ENCODE results near the gene RAB6B.
A peak's percentile ranks its signal among the peaks of the same experiment; 100 is the strongest.

The RAB6B gene

DNA sequence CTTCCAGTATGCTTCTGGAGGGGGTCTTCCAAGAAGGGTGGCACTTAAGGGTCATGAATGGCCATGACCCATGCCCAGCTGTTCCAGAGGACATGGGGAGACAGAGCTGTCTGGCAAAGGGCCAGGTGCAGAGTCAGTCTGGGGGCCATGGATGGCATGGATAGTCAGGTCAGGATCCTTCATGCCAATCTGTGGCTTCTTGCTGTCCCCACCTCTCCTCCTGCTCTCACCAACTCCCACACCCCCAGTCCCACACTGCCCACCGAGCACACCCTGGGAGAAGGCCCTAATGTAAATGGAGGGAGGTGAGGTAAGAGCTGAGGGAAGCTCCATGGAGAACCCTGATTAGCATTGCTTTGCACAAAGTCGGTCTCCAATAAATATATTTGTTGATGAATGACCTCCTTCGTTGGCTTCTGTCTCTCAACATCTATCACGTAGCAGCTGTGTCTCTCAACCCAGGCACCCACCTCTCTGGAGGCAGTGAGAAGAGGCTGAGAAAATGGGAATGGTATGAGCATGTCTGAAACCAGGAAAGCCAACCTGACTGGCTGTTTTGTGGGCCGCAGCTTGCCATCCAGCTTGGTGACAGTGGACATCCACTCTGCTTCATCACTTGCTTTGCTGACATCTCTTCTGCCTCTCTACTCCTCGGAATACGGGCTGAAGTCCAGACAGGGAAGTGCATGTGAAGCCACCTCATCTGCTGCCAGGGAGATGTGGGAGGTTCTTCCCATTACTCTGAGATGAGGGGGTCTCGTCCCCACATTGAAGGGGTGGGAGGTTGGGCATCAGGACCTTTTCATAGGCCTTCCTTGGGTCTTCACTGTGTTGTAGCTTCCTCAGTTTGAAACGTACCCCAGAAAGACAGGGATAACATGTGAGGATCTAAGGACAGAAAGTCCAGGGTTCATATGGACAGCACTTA, 37.7 kb upstream of the RAB6B start:
- Histone ChIP-seq H3K4me3 (ENCODE audit: low read length) (no peak overlapping the region), H3K4me1 (ENCODE audit: low read length) (peaks cover 1% of the 10 kb centered on the region; the same call in 1 of the 2 replicates), H3K79me2 (ENCODE audit: low read length) (no peaks in the 10 kb centered on the region), H3K27ac (ENCODE audit: low read length) (no peak overlapping the region), H3K4me2 (ENCODE audit: low read length) (no peak overlapping the region), H3K36me3 (replicated peaks; ENCODE audit: low read depth, low read length) (no peaks in the 10 kb centered on the region), H3K27me3 (ENCODE audit: low read depth, low read length) (peaks cover 28% of the 10 kb centered on the region), H3K9ac (ENCODE audit: low read length) (no peak overlapping the region), H3K9me3 (ENCODE audit: insufficient read depth, low read length) (no peaks in the 10 kb centered on the region), H2AFZ (ENCODE audit: low read depth, low read length) (no peak overlapping the region), H4K20me1 (ENCODE audit: insufficient read depth, low read length) (no peaks in the 10 kb centered on the region)
- no peak for TF ChIP-seq EZH2phosphoT487 (IDR thresholded peaks at IDR 0.05; ENCODE audit: low read depth)
- TF ChIP-seq, protein P1, sequence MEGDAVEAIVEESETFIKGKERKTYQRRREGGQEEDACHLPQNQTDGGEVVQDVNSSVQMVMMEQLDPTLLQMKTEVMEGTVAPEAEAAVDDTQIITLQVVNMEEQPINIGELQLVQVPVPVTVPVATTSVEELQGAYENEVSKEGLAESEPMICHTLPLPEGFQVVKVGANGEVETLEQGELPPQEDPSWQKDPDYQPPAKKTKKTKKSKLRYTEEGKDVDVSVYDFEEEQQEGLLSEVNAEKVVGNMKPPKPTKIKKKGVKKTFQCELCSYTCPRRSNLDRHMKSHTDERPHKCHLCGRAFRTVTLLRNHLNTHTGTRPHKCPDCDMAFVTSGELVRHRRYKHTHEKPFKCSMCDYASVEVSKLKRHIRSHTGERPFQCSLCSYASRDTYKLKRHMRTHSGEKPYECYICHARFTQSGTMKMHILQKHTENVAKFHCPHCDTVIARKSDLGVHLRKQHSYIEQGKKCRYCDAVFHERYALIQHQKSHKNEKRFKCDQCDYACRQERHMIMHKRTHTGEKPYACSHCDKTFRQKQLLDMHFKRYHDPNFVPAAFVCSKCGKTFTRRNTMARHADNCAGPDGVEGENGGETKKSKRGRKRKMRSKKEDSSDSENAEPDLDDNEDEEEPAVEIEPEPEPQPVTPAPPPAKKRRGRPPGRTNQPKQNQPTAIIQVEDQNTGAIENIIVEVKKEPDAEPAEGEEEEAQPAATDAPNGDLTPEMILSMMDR (IDR thresholded peaks at IDR 0.05; ENCODE audit: low read depth, low read length) = no peak

DNA sequence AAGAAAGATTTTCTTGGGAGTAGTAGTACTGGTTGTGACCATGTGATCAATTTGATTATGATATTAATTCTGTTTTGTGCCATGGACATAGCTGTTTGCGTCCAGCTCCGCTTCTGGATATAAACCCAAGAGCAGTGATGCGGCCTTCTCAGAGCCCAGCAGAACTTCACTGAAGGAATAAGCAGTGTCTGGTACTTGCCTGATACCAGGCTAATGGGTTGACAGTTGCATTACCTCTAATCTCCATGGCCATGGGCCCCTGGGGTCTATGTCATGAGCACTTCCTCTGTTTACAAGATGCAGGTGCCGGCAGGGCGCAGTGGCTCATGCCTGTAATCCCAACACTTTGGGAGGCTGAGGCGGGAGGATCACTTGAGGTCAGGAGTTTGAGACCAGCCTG, 36.3 kb upstream of the RAB6B start:
- no peak for TF ChIP-seq EZH2phosphoT487 (IDR thresholded peaks at IDR 0.05; ENCODE audit: low read depth)
- TF ChIP-seq, protein P1 (IDR thresholded peaks at IDR 0.05; ENCODE audit: low read depth, low read length) = no peak
- no peaks in the 10 kb centered on the region for H4K20me1 ChIP-seq (ENCODE audit: insufficient read depth, low read length)
- H3K4me3 ChIP-seq (ENCODE audit: low read length) = no peak overlapping the region
- H3K27me3 ChIP-seq (ENCODE audit: low read depth, low read length) = peaks cover 23% of the 10 kb centered on the region
- H3K27ac ChIP-seq (ENCODE audit: low read length) = no peak overlapping the region
- H3K9ac ChIP-seq (ENCODE audit: low read length) = no peak overlapping the region
- no peaks in the 10 kb centered on the region for H3K9me3 ChIP-seq (ENCODE audit: insufficient read depth, low read length)
- peaks cover 8% of the 10 kb centered on the region; the same call in 1 of the 2 replicates for H3K4me1 ChIP-seq (ENCODE audit: low read length)
- no peak overlapping the region for H2AFZ ChIP-seq (ENCODE audit: low read depth, low read length)
- no peaks in the 10 kb centered on the region for H3K79me2 ChIP-seq (ENCODE audit: low read length)
- no peaks in the 10 kb centered on the region for H3K36me3 ChIP-seq (replicated peaks; ENCODE audit: low read depth, low read length)
- no peak overlapping the region for H3K4me2 ChIP-seq (ENCODE audit: low read length)

DNA sequence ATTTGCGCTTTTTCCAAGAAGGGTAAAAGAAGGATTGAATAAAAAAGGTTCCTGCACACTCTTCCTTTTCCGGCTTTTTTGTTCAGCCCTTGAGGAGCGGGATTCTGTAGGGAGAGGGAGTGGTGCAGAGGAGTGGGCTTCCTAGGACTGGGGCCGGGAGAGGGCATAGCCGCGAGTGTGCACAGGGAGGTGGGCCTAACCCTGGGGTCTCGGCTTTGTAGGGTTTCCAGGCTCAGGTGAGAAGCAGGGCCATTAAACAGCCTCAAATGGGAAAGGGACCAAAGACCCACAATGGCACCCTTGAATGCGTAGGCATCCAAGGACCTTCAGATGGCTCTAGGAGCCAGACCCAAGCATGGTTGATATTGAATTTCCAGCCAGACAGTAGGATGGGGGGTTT, 35.4 kb upstream of the RAB6B start:
- peaks cover 10% of the 10 kb centered on the region; the same call in 1 of the 2 replicates for H3K4me1 ChIP-seq (ENCODE audit: low read length)
- no peaks in the 10 kb centered on the region for H3K36me3 ChIP-seq (replicated peaks; ENCODE audit: low read depth, low read length)
- no peak overlapping the region for H3K9ac ChIP-seq (ENCODE audit: low read length)
- H3K4me2 ChIP-seq (ENCODE audit: low read length) = no peak overlapping the region
- no peaks in the 10 kb centered on the region for H4K20me1 ChIP-seq (ENCODE audit: insufficient read depth, low read length)
- H3K27me3 ChIP-seq (ENCODE audit: low read depth, low read length) = peaks cover 18% of the 10 kb centered on the region
- no peak overlapping the region for H3K27ac ChIP-seq (ENCODE audit: low read length)
- H3K79me2 ChIP-seq (ENCODE audit: low read length) = no peaks in the 10 kb centered on the region
- TF ChIP-seq, protein P1 (IDR thresholded peaks at IDR 0.05; ENCODE audit: low read depth, low read length) = no peak
- TF ChIP-seq EZH2phosphoT487 (IDR thresholded peaks at IDR 0.05; ENCODE audit: low read depth) = no peak
- no peak overlapping the region for H3K4me3 ChIP-seq (ENCODE audit: low read length)
- H3K9me3 ChIP-seq (ENCODE audit: insufficient read depth, low read length) = no peaks in the 10 kb centered on the region
- no peak overlapping the region for H2AFZ ChIP-seq (ENCODE audit: low read depth, low read length)

DNA sequence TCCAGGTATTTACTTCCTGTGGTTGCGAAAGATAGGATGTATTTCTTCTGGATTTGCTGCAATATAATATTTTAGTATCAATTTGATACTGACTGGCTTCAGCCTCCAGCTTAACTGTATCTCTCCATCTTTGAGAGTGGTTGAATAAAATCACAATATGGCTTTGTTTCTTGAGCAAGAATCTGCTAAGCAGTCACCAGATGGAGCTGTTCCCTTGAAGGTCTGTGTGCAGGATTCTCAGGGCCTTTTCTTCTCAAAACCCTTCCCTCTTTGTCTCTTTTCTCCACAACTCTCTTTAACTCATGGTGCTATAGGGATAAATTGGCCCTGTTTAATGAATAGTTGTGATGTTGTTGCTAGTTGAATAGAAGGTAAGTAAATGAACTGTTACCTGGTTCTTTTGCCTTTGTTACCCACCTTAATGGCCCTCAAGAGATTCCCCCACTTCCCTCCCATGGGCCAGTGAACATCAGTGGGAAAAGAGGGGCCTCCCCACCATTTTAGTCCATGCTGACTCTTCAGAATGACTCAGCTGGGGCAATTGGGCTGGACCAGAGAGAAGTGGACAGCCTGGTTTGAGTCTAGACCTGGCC, 34.8 kb upstream of the RAB6B start:
- Histone ChIP-seq H3K4me3 (ENCODE audit: low read length) (no peak overlapping the region), H3K36me3 (replicated peaks; ENCODE audit: low read depth, low read length) (no peaks in the 10 kb centered on the region), H3K4me2 (ENCODE audit: low read length) (no peak overlapping the region), H3K27me3 (ENCODE audit: low read depth, low read length) (peaks cover 16% of the 10 kb centered on the region), H3K27ac (ENCODE audit: low read length) (no peak overlapping the region), H3K79me2 (ENCODE audit: low read length) (no peaks in the 10 kb centered on the region), H3K4me1 (ENCODE audit: low read length) (peaks cover 10% of the 10 kb centered on the region; the same call in 1 of the 2 replicates), H3K9ac (ENCODE audit: low read length) (no peak overlapping the region), H2AFZ (ENCODE audit: low read depth, low read length) (no peak overlapping the region), H4K20me1 (ENCODE audit: insufficient read depth, low read length) (no peaks in the 10 kb centered on the region), H3K9me3 (ENCODE audit: insufficient read depth, low read length) (no peaks in the 10 kb centered on the region)
- TF ChIP-seq, protein P1 (IDR thresholded peaks at IDR 0.05; ENCODE audit: low read depth, low read length) = peak; percentile 80
- TF ChIP-seq EZH2phosphoT487 (IDR thresholded peaks at IDR 0.05; ENCODE audit: low read depth) = no peak

All from OCI-LY3 (cell line).